VCaP (cell line): ENCODE measurements around the gene B3GNT2.

ENCODE experiments used
- H3K27ac ChIP-seq: fragments of 450-650 bp; 2 replicates; pipeline ENCODE4 v1.5.1; 2017
- CTCF ChIP-seq: fragments of 450-650 bp; conservative IDR thresholded peaks from 2 replicates; pipeline ENCODE4 v1.5.1; 2017; ENCODE audit warnings: mild to moderate bottlenecking, moderate library complexity

Gene B3GNT2

GRCh38 chr2:62186156-62186905 lies 9.6 kb upstream of the B3GNT2 start:
- TF ChIP-seq CTCF = no peak
- no peak overlapping the region for H3K27ac ChIP-seq

- TF ChIP-seq CTCF = no peak
- H3K27ac ChIP-seq = no peak overlapping the region
Observed at GRCh38 chr2:62187246-62187645, 8.7 kb upstream of the B3GNT2 start.

GRCh38 chr2:62188416-62188815 lies 7.5 kb upstream of the B3GNT2 start:
- H3K27ac ChIP-seq = no peak overlapping the region
- TF ChIP-seq CTCF = no peak

GRCh38 chr2:62189196-62189595 lies 6.7 kb upstream of the B3GNT2 start:
- no peak for TF ChIP-seq CTCF

GRCh38 chr2:62192811-62193210 lies 3.1 kb upstream of the B3GNT2 start:
- TF ChIP-seq CTCF = no peak
- no peak overlapping the region for H3K27ac ChIP-seq

More at GRCh38 chr2:62189196-62189595, 6.7 kb upstream of the B3GNT2 start:
- H3K27ac ChIP-seq = no peak overlapping the region

- no peak overlapping the region for H3K27ac ChIP-seq
- no peak for TF ChIP-seq CTCF
Observed at GRCh38 chr2:62194558-62195420, 1.1 kb upstream of the B3GNT2 start.

- 0 out of 2 replicates have a peak, but pooled peaks have one; percentile 15 for TF ChIP-seq CTCF
- peak overlapping the region; percentile 69; the same call in 1 of the 2 replicates for H3K27ac ChIP-seq
Observed at GRCh38 chr2:62196278-62196901, 475 bp downstream of the B3GNT2 start.
